ENCODE results near the gene SEZ6L2.
"Not testable (repeated sequence)": the region's sequence is repeated elsewhere in the genome, so short reads cannot be mapped to it uniquely, and the experiment has no call there.

SEZ6L2 gene

GRCh38 chr16:29849505-29849904, 49.8 kb downstream of the SEZ6L2 start:
- no peak for DNase-seq

GRCh38 chr16:29848420-29849297, 50.7 kb downstream of the SEZ6L2 start:
- DNase-seq: no peak

GRCh38 chr16:29845656-29846055, 53.7 kb downstream of the SEZ6L2 start:
- DNase-seq: peak; percentile 76

GRCh38 chr16:29844575-29845331, 54.6 kb downstream of the SEZ6L2 start:
- peak; percentile 31 for DNase-seq

GRCh38 chr16:29843931-29844330, 55.4 kb downstream of the SEZ6L2 start:
- no peak for DNase-seq

GRCh38 chr16:29842732-29843346, 56.5 kb downstream of the SEZ6L2 start:
- no peak for DNase-seq

GRCh38 chr16:29841631-29842030, 57.7 kb downstream of the SEZ6L2 start:
- no peak for DNase-seq

GRCh38 chr16:29840240-29840639, 59.1 kb downstream of the SEZ6L2 start:
- no peak for DNase-seq

GRCh38 chr16:29839822-29840221, 59.5 kb downstream of the SEZ6L2 start:
- no peak for DNase-seq

GRCh38 chr16:29837841-29838240, 61.5 kb downstream of the SEZ6L2 start:
- no peak for DNase-seq

GRCh38 chr16:29836623-29837022, 62.7 kb downstream of the SEZ6L2 start:
- DNase-seq: no peak

GRCh38 chr16:29835926-29836325, 63.4 kb downstream of the SEZ6L2 start:
- no peak for DNase-seq

- DNase-seq: no peak
Measured at GRCh38 chr16:29834079-29834478, 65.3 kb downstream of the SEZ6L2 start.

GRCh38 chr16:29833219-29833618, 66.1 kb downstream of the SEZ6L2 start:
- not testable (repeated sequence) for DNase-seq

GRCh38 chr16:29831490-29831889, 67.9 kb downstream of the SEZ6L2 start:
- no peak for DNase-seq

GRCh38 chr16:29830774-29831173, 68.6 kb downstream of the SEZ6L2 start:
- no peak for DNase-seq

GRCh38 chr16:29826342-29826695, 73.0 kb downstream of the SEZ6L2 start:
- DNase-seq: no peak

- DNase-seq: no peak
Measured at GRCh38 chr16:29825145-29826044, 74.0 kb downstream of the SEZ6L2 start.

GRCh38 chr16:29824589-29825144, 74.7 kb downstream of the SEZ6L2 start:
- no peak for DNase-seq

GRCh38 chr16:29821643-29822115, 77.7 kb downstream of the SEZ6L2 start:
- DNase-seq: peak; percentile 37

Measured in DMS79 (cell line).